ENCODE results near the gene KIF23. TPM values are rescaled to one million over a fixed set of nuclear protein-coding genes. Genes with fewer than 3 reads are reported as not detected.

Gene KIF23
- total RNA-seq, 1 donor from 2014 or later, result 36.0 TPM

DNA sequence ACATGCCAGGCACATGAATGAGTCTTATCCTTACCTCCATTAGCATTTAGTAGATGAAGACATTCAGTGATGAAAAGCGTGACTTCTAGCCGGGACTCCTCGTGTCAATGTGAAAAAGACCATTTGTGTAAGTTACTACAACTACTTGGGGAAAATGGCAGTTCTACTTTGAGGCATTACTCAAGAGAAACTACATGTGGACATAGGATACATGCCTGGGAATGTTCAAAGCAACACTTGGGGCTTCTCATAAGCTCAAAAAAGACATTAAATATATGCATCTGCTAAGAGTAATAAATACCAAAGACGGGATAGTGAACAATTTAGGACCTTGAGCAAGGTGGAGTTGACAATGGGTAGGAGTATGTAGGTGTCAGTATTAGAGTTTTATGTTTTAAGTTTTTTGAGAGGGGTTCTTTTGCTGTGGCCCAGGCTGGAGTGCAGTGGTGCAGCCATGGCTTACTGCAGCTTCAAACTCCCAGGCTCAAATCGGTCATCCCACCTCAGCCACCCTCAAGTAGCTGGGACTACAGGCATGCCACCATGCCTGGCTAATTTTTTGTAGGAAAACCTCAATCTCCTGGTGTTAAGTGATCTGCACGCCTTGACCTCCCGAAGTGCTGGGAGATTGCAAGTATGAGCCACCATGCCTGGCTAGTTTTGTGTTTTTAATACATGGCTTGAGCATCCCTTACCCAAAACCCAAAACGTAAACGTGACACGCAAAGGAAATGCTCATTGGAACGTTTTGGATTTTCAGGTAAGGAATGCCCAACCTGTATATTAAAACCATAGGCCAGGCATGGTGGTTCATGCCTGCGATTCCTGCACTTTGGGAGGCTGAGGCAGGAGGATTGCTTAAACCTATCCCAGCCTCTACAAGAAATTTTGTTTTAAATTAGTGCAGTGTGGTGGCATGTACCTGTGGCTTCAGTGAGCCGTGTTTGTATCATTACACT, 42.3 kb downstream of the KIF23 start:
- H3K9me3 Mint-ChIP-seq, result no peaks in the 10 kb centered on the region
- no peak overlapping the region for H3K27ac Mint-ChIP-seq
- H3K36me3 Mint-ChIP-seq (ENCODE audit: low read depth), result peaks cover 53% of the 10 kb centered on the region
- peaks cover 34% of the 10 kb centered on the region for H3K4me1 Mint-ChIP-seq
- intact Hi-C loops (cut with micrococcal nuclease), result no loop called here
- DNase-seq, result no peak
- H3K4me3 Mint-ChIP-seq, result peak overlapping the region; percentile 10
- H3K27me3 Mint-ChIP-seq, result no peaks in the 10 kb centered on the region

DNA sequence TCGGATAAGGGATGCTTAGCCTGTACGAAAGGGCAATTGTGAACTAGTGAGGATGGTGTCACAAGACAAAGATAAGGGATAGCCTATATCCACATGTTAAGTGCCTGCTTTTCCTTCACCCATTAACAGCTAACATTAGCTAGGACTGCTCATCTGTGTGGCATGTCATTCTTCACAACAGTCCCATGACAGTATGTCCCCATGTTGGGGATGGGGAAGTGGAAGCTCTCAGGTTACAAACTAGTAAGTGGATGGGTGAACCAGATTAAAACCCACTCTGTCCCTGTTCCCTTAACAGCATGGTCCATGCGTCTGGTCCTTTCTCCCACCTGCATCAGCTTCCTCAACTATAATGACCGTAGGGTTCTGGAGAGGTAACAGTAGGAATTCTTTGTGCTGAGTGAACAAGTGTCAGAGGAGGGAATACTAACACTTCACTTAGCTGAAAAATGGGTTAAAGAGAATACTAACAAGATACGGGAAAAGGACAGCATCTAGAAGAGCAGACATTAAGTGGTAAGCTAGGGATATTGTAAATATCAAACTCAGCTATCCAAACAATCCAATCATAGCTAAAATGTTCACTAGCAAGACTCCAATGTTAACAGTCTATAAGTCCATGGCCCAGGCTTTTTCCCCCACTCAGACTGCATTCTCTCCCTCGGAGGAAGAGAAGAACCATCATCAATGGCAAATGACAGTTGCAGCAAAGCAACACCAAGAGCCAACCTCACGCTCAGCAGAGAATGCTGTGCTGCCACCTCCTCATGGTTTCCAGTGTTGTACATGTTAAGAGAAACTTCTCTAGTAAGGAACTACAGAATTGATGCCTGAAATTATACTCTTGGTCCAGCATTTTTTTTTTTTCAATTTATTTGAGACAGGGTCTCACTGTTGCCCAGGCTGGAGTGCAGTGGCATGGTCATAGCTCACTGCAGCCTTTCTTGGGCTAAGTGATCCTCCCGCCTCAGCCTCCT, 43.4 kb downstream of the KIF23 start:
- Mint-ChIP-seq H3K9me3 (no peaks in the 10 kb centered on the region), H3K4me1 (peaks cover 39% of the 10 kb centered on the region), H3K36me3 (ENCODE audit: low read depth) (peaks cover 53% of the 10 kb centered on the region), H3K4me3 (no peak overlapping the region), H3K27me3 (no peaks in the 10 kb centered on the region), H3K27ac (peak overlapping the region; percentile 17)
- intact Hi-C loops (cut with micrococcal nuclease), result no loop called here
- DNase-seq, result no peak

DNA sequence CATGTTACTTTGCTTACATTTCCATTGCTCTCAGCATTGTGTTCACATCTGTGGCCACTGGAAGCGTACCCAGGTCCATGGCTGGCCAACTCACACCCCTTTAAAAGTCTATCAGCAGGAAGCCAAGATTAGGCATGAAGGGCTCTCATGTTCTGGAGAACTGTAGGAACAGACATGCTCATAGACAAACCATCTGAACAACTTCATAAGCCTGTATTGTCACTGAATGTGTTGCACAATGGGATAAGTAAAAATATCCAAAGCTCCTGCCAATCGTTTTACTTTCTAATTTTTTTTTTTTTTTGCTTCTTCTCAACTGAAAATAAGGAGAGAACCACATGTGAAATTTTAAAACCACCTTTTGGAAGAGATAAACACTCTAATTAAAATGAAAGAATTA, 44.9 kb downstream of the KIF23 start:
- no peak overlapping the region for H3K4me3 Mint-ChIP-seq
- H3K9me3 Mint-ChIP-seq, result no peaks in the 10 kb centered on the region
- peak overlapping the region; percentile 15 for H3K27ac Mint-ChIP-seq
- peaks cover 39% of the 10 kb centered on the region for H3K4me1 Mint-ChIP-seq
- H3K36me3 Mint-ChIP-seq (ENCODE audit: low read depth), result peaks cover 43% of the 10 kb centered on the region
- intact Hi-C loops (cut with micrococcal nuclease), result no loop called here
- no peaks in the 10 kb centered on the region for H3K27me3 Mint-ChIP-seq
- DNase-seq, result no peak

DNA sequence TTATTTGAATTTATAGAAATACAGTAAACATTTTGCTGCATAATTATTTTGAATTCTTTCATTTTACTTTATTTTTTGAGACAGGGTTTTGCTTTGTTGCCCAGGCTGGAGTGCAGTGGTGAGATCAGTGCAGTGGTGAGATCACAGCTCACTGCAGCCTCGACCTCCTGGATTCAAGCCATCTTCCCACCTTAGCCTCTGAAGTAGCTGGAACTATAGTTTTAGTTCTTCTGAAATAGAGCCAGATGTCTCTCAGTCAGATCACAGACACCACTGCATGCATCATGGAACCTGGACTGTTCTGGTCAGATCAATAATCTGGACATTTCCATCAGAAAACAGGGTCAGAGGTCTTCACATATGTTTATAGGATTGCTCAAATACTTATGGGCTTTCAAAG, 46.3 kb downstream of the KIF23 start:
- no peak for DNase-seq
- Mint-ChIP-seq H3K27ac (no peak overlapping the region), H3K27me3 (no peaks in the 10 kb centered on the region), H3K4me1 (peaks cover 26% of the 10 kb centered on the region), H3K9me3 (no peaks in the 10 kb centered on the region), H3K4me3 (no peak overlapping the region), H3K36me3 (ENCODE audit: low read depth) (peaks cover 29% of the 10 kb centered on the region)
- intact Hi-C loops (cut with micrococcal nuclease), result no loop called here

DNA sequence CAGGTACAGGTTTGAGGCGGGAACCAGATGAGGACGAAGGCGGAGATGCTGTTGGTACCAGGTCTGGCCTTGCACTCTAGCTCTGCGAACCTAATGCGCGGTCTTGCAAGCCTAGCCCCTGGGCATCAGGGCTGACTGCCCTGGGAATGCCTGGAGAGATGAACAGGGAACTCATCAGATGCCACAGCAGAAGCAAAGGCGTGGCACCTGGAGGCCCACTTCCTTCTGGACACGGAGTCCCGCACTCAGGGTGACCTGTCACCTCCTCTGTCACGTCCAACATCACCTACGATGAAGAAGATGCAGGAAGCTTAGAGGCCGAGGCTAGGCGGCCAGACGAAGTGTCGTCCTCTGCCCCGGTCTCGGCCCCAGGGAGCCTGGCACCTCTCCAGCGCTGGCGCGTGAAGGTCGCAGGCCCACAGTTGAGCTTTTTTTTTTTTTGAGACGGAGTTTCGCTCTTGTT, 47.9 kb downstream of the KIF23 start:
- H3K4me3 Mint-ChIP-seq, result peak overlapping the region; percentile 90
- DNase-seq, result no peak
- no peaks in the 10 kb centered on the region for H3K9me3 Mint-ChIP-seq
- H3K36me3 Mint-ChIP-seq (ENCODE audit: low read depth), result peaks cover 13% of the 10 kb centered on the region
- H3K27me3 Mint-ChIP-seq, result peaks cover 7% of the 10 kb centered on the region
- peaks cover 21% of the 10 kb centered on the region for H3K4me1 Mint-ChIP-seq
- H3K27ac Mint-ChIP-seq, result peak overlapping the region; percentile 89
- intact Hi-C loops (cut with micrococcal nuclease), result loop anchor here (1.0 kb wide), 1 partner anchor 10 kb away; the partner anchor contains the start of gene RPLP1

DNA sequence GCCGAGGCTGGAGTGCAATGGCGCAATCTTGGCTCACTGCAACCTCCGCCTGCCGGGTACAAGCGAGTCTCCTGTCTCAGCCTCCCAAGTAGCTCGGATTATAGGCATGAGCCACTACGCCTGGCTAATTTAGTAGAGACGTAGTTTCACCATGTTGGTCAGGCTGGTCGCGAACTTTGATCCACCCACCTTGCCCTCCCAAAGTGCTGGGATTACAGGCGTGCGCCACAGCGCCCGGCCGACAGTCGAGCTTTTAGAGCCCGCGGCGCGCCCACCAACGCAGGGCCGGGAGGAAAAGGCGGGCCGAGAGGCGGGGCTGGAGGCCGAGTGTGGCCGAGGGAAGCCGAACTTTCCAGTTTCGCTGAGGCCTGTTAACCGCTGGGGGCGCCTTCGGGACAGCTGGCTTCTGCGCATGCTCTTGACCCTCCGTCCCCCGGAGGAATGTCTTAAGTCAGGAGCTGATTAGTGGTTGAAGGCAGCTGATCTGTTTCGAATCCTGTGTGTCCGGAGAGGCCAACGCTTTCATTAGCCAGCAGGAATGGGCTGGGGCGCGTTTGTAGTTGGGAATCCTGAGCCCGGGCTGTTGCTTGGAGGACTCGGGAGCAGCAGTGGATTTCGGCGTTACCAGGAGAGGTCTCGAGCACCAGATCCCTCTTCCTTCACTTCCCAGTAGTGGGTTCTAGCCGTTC, 48.5 kb downstream of the KIF23 start:
- peaks cover 7% of the 10 kb centered on the region for H3K36me3 Mint-ChIP-seq (ENCODE audit: low read depth)
- peak overlapping the region; percentile 90 for H3K4me3 Mint-ChIP-seq
- DNase-seq, result peak; percentile 97
- H3K4me1 Mint-ChIP-seq, result peaks cover 18% of the 10 kb centered on the region
- no peaks in the 10 kb centered on the region for H3K9me3 Mint-ChIP-seq
- intact Hi-C loops (cut with micrococcal nuclease), result loop anchor here (1.0 kb wide), 1 partner anchor 10 kb away; the partner anchor contains the start of gene RPLP1
- H3K27me3 Mint-ChIP-seq, result peaks cover 7% of the 10 kb centered on the region
- peak overlapping the region; percentile 89 for H3K27ac Mint-ChIP-seq

DNA sequence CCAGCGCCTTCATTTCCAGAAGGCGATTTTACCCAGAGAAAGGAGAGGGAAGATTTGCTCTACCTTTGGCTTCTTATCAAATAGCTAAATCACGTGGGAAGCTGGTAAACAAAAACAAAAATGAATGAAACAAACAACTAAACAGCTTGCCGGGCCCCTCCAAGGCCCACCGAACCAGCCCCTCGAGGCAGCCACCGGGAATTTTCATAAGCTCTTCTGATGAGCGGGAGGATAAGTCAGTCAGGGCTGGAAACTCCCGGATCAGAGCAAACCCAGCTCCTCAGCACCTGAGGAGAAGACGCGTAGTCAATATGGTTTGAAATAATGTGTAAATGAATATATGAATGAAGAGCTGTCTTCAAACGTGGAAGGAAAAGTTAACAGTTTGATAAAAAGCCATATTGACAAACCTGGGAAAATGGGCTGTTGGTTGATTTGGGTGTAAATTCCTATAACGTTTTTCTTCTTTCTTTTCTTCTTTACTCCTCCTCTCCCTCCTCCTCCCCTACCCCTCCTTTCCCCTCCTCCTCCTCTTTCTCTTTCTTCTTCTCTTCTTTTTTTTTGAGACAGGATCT, 49.1 kb downstream of the KIF23 start:
- Mint-ChIP-seq H3K27me3 (peaks cover 7% of the 10 kb centered on the region), H3K4me1 (peaks cover 21% of the 10 kb centered on the region), H3K9me3 (no peaks in the 10 kb centered on the region), H3K36me3 (ENCODE audit: low read depth) (peaks cover 5% of the 10 kb centered on the region), H3K27ac (peak overlapping the region; percentile 89), H3K4me3 (peak overlapping the region; percentile 90)
- intact Hi-C loops (cut with micrococcal nuclease), result no loop called here
- no peak for DNase-seq

DNA sequence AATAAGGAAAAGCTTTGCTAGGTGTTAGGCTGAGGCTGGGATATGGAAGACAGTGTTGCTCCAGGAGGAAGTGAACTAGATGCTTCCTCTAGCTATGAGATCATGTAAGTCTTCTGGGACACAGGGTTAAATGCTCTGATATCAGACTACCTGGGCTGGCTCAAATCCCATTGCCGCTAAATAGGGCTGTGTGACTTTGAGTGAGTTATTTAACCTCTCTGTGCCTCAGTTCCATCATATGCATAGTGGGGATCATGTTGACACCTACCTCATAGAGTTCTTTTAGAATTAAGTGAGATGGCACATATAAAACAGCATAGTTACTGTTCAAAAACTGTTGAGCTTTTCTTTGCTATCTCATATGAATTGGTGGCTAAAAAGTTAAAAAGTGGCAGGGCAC, 51.1 kb downstream of the KIF23 start:
- H3K9me3 Mint-ChIP-seq, result no peaks in the 10 kb centered on the region
- intact Hi-C loops (cut with micrococcal nuclease), result loop anchor here (5.0 kb wide), 1 partner anchor 292 kb away; no protein-coding TSS in a partner anchor
- H3K27me3 Mint-ChIP-seq, result peaks cover 7% of the 10 kb centered on the region
- H3K36me3 Mint-ChIP-seq (ENCODE audit: low read depth), result no peaks in the 10 kb centered on the region
- no peak overlapping the region for H3K27ac Mint-ChIP-seq
- no peak overlapping the region for H3K4me3 Mint-ChIP-seq
- peaks cover 36% of the 10 kb centered on the region for H3K4me1 Mint-ChIP-seq
- DNase-seq, result no peak

DNA sequence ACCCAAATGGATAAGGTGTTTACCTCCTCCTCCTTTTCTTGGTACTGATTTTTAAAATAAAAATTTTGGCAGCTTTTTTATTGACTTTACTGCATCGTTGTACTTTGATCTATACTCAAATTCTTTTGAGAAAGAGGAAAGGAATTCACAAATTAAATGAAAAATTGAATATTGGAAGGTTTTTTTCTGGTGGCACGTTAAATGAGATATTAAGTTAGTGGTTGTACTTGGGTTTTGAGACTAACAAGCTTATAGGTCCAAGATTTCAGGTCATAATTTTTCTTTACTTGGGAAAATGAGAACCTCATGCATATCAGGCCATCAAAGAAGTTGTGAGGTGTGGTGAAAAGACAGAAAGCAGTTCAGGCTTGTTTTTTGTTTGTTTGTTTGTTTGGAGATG, 52.6 kb downstream of the KIF23 start:
- no peak overlapping the region for H3K4me3 Mint-ChIP-seq
- peaks cover 34% of the 10 kb centered on the region for H3K4me1 Mint-ChIP-seq
- intact Hi-C loops (cut with micrococcal nuclease), result loop anchor here (5.0 kb wide), 1 partner anchor 291 kb away; no protein-coding TSS in a partner anchor
- H3K27me3 Mint-ChIP-seq, result peaks cover 14% of the 10 kb centered on the region
- DNase-seq, result no peak
- no peaks in the 10 kb centered on the region for H3K9me3 Mint-ChIP-seq
- no peaks in the 10 kb centered on the region for H3K36me3 Mint-ChIP-seq (ENCODE audit: low read depth)
- no peak overlapping the region for H3K27ac Mint-ChIP-seq

DNA sequence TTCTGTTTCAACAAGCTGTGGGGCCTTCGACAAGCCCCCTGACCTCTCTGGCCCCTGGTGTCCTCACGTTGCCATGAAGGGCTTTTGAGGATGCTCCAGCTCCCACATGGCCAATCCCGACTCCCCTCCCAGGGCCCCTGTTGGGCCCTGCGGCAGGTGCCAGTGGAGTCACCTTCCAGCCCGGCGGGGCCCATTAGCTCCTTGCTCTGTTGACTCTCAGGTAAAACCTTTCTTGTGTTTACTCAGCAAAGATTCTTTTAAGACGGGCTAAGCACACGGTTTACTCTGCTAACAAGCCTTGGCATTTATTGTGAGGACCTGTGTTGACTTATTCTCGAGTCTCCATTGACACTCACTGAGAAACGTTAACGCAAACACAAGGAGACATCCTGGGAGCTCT, 53.5 kb downstream of the KIF23 start:
- peaks cover 26% of the 10 kb centered on the region for H3K4me1 Mint-ChIP-seq
- H3K36me3 Mint-ChIP-seq (ENCODE audit: low read depth), result no peaks in the 10 kb centered on the region
- H3K9me3 Mint-ChIP-seq, result no peaks in the 10 kb centered on the region
- H3K27ac Mint-ChIP-seq, result no peak overlapping the region
- DNase-seq, result no peak
- no peak overlapping the region for H3K4me3 Mint-ChIP-seq
- intact Hi-C loops (cut with micrococcal nuclease), result loop anchor here (1.0 to 5.0 kb wide), 5 partner anchors 15 to 631 kb away; partner anchors contain the start of gene RPLP1
- peaks cover 17% of the 10 kb centered on the region for H3K27me3 Mint-ChIP-seq

DNA sequence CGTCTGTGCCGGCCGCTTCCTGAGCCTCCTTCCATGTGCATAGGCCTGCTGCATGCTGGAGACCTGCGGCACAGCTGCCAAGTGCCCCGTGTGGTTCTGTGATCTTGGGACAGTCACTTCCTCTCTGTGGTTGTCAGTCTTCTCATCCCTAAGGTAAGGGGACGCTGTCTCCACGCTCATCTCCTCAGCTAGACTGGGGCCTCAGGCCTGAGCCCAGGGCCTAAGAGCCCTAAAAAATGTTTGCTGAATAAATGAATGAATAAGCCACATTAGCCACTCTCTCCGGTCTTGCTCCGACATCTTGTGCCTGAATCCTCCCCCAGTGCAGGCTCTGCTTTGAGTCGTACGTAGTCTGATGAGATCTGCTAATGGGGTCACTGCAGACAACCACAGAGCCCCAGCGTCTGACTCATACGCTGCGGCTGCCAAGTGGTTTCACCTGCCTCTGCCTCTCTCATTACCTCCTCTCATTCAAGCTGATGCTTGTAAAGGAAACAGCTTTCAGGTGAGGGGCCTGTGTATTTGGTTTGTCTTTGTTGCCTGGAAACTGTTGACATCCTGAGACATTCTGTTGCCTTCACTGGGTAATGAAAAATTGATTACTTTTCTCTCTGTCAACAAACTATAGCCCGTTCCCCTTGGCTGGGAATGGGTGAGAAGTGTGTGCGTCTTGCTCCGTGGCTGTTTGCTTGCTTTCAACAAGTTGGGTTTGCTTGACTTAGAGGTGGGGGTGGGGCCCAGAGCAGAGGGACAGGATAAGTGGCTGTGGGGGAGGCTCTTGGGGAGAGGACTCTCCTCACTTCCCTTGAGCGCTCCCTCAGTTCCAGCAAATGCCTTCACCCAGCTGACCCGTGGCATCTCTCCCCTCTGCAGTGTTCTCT, 54.3 kb downstream of the KIF23 start:
- H3K4me1 Mint-ChIP-seq, result peaks cover 24% of the 10 kb centered on the region
- H3K9me3 Mint-ChIP-seq, result no peaks in the 10 kb centered on the region
- H3K36me3 Mint-ChIP-seq (ENCODE audit: low read depth), result no peaks in the 10 kb centered on the region

More for the DNA sequence above, 54.3 kb downstream of the KIF23 start:
- peak overlapping the region; percentile 51 for H3K4me3 Mint-ChIP-seq
- H3K27me3 Mint-ChIP-seq, result peaks cover 17% of the 10 kb centered on the region
- intact Hi-C loops (cut with micrococcal nuclease), result loop anchor here (1.0 to 5.0 kb wide), 5 partner anchors 16 to 630 kb away; partner anchors contain the start of gene RPLP1
- H3K27ac Mint-ChIP-seq, result peak overlapping the region; percentile 79
- DNase-seq, result peak; percentile 93
